ENCODE data around the gene GALK2. TPM values are rescaled to one million over a fixed set of nuclear protein-coding genes. Genes with fewer than 3 reads are reported as not detected.
"Not testable (repeated sequence)": the region's sequence is repeated elsewhere in the genome, so short reads cannot be mapped to it uniquely, and the experiment has no call there.

The GALK2 gene
- total RNA-seq, 1 donor from 2014 or later, result 27.9 TPM

DNA sequence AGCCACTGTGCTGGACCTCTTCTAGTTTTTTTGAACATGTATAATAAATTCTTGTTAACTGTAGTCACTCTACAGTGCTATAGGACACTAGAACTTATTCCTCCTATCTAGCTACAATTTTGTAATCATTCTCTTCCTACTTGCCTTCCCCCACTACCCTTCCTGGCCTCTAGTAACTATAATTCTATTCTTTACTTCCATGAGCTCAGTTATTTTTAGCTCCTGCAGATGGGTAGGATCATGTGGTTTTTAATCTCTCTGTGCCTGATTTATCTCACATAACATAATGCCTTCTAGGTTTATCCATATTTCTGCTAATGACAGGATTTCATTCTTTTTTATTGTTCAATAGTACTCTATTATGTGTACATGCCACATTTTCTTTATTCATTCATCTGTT is 139.8 kb downstream of the GALK2 start:
- intact Hi-C loops (cut with DNase I), result no loop called here
- no peak for DNase-seq (ENCODE audit: low spot score)

GRCh38 chr15:49313650-49314049 is 143.6 kb downstream of the GALK2 start:
- DNase-seq (ENCODE audit: low spot score), result no peak
- intact Hi-C loops (cut with DNase I), result no loop called here

DNA sequence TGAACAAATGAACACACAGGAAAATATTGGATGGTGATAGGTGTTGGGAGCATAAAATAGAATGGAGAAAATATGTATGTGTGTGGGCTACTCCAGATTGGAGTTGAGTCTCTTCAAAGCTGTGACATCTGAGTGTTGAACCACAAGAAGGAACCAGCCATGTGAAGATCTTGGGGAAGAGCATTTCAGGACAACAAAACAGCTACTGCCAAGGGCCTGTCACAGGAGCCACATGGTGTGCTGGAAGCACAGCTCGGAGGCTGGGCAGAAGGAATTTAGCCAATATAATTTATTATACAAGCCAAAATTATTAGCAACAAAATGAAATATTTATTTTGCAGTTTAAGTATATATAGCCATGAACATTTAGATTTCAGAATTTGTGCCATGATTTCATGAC is 144.7 kb downstream of the GALK2 start:
- DNase-seq (ENCODE audit: low spot score), result no peak
- intact Hi-C loops (cut with DNase I), result no loop called here

GRCh38 chr15:49315391-49315823 is 145.4 kb downstream of the GALK2 start:
- intact Hi-C loops (cut with DNase I), result no loop called here
- no peak for DNase-seq (ENCODE audit: low spot score)

- no peak for DNase-seq (ENCODE audit: low spot score)
- intact Hi-C loops (cut with DNase I), result no loop called here
These were observed 150.3 kb downstream of the GALK2 start for GRCh38 chr15:49320351-49320750.

DNA sequence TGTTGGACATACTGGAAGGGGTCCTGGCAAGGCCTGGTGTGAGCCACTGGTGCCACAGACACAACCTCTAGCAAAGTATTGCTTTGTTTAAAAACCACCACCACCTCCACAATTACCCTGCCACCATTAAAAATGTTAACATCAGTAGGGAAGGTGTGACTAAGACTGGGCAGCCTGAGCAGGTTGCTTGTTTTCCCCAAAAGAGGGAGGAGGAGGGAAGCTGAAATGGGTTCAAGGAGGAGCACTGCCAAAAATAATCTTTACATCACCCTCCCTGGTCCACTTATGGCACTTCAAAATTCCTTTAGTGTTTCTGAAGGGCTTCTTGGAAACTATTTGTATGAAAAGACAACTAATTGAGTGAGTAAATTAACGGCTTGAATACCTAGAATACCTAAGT is 153.2 kb downstream of the GALK2 start:
- DNase-seq (ENCODE audit: low spot score), result no peak
- intact Hi-C loops (cut with DNase I), result no loop called here

DNA sequence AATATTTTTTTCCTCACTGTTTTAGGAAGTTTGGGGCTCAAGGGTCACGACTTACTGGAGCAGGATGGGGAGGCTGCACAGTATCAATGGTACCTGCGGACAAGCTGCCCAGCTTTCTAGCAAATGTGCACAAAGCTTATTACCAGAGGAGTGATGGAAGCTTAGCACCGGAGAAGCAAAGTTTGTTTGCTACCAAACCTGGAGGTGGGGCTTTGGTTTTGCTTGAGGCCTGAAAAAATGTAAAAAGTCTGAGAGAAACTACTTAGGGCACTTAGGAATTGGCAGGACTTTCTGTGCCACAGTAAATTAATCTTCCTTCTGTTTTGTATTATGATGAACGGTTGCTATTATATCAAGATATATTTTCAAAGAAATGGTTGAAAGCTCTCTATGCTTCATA is 157.9 kb downstream of the GALK2 start:
- intact Hi-C loops (cut with DNase I), result no loop called here
- no peak for DNase-seq (ENCODE audit: low spot score)

GRCh38 chr15:49328941-49329340 is 158.9 kb downstream of the GALK2 start:
- intact Hi-C loops (cut with DNase I), result no loop called here
- DNase-seq (ENCODE audit: low spot score), result no peak

- intact Hi-C loops (cut with DNase I), result no loop called here
- no peak for DNase-seq (ENCODE audit: low spot score)
These were observed 160.1 kb downstream of the GALK2 start for GRCh38 chr15:49330166-49330565.

DNA sequence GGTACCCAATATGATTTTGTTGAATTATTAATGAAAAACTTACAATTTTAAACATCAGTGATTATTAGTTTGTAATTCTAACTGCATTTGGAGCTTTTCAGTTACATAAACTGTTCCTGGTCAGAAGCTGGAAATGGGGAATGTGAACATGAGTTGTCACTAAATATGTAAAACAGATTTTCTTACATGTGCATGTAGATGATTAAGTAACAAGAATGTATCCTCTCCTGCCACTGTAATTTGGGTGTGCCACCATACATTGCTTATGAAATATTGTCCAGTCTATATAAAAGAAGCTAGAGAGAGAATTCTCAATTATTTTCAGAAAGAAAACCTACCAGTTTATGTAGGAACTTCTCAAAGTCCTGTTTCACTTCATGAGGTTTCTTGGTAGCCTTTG is 161.4 kb downstream of the GALK2 start:
- intact Hi-C loops (cut with DNase I), result no loop called here
- DNase-seq (ENCODE audit: low spot score), result no peak

GRCh38 chr15:49331951-49332350 is 161.9 kb downstream of the GALK2 start:
- no peak for DNase-seq (ENCODE audit: low spot score)
- intact Hi-C loops (cut with DNase I), result no loop called here

DNA sequence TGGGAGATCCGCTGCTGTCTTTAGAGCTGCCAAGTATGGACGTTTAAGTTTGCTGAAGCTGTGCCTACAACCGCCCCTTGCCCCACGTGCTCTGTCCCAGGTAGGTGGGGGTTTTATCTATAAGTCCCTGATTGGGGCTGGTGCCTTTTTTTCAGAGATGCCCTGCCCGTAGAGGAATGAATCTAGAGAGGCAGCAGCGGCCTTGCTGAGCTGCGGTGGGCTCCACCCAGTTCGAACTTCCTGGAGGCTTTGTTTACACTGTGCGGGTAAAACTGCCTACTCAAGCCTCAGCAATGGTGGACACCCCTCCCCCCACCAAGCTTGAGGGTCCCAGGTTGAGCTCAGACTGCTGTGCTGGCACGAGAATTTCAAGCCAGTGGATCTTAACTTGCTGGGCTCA is 169.6 kb downstream of the GALK2 start:
- intact Hi-C loops (cut with DNase I), result no loop called here

DNA sequence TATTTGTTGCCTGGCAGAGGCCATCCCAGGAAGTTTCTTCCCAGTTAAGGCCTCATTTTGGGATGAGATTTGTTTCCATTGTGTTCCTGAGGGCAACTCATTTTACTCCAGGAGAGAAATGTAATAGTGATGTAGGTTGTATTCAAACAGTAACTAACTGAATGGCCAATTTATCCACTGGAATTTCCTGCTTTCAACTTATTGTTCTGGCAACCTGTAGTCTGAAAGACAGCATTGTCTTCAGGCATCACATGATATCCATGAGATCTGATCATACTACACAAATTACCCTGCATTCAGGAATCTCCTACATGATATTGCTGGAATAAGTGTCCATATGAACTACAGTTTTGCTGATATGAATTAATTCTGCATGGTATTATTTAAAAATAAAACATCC is 173.5 kb downstream of the GALK2 start:
- DNase-seq (ENCODE audit: low spot score), result no peak
- intact Hi-C loops (cut with DNase I), result no loop called here

More for the DNA sequence above, 169.6 kb downstream of the GALK2 start:
- no peak for DNase-seq (ENCODE audit: low spot score)

DNA sequence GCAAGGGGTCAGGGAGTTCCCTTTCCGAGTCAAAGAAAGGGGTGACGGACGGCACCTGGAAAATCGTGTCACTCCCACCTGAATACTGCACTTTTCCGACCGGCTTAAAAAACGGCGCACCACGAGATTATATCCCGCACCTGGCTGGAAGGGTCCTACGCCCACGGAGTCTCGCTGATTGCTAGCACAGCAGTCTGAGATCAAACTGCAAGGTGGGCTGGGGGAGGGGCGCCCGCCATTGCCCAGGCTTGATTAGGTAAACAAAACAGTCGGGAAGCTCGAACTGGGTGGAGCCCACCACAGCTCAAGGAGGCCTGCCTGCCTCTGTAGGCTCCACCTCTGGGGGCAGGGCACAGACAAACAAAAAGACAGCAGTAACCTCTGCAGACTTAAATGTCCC is 184.4 kb downstream of the GALK2 start:
- intact Hi-C loops (cut with DNase I); DNase-seq (ENCODE audit: low spot score): not testable (repeated sequence)

DNA sequence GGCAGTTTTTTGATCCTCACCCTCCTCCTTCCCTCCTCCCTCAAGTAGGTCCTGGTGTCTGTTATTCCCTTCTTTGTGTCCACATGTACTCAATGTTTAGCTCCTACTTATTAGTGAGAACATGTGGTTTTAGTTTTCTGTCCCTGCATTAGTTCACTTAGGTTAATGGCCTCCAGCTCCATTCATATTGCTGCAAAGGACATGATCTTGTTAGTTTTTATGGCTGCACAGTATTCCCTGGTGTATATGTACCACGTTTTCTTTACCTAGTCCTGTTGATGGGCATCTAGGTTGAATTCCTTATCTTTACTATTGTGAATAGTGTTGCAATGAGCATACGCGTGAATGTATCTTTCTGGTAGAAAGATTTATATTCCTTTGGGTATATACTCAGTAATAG is 191.3 kb downstream of the GALK2 start:
- intact Hi-C loops (cut with DNase I), result loop anchor here (10.0 kb wide), 1 partner anchor 53 kb away; no protein-coding TSS in a partner anchor
- no peak for DNase-seq (ENCODE audit: low spot score)

GRCh38 chr15:49366496-49366895 is 196.4 kb downstream of the GALK2 start:
- no peak for DNase-seq (ENCODE audit: low spot score)
- intact Hi-C loops (cut with DNase I), result loop anchor here (10.0 kb wide), 1 partner anchor 48 kb away; no protein-coding TSS in a partner anchor

DNA sequence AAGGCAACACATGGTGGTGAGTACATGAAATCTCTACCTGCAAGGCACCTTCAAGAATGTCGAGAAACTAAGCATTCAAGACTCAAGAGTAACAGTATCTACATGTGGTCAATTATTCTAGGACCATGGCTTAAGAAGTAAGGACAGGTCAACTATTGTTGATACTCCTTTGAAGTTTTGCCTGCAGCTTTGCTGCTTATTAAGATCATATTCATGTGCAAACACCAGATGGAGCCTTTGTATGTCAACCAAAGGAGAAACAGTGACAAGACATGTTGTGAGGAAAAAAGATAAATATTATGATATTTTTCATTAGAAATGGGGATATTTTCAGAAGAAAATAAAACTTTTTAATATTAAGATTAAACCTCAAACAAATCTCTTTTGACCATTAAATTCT is 200.7 kb downstream of the GALK2 start:
- intact Hi-C loops (cut with DNase I), result no loop called here
- DNase-seq (ENCODE audit: low spot score), result no peak

DNA sequence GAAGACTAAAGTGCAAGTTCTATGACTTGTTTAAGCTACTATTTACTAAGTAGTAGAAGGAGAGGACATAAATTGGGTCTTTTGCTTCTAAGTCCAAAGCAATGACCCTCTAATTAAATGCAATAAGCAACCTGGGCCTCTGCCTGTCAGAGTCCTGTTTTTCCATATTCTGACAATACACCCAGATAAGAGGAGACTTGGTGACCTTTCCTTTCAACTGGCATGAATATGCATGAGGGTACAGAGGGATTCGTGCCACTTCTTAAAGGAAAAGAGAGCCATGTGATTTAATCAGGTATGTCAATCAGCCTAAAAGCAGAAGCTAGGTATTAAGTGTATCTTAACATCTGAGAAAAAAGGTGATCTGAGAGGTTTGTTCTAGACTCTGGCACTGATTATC is 202.3 kb downstream of the GALK2 start:
- intact Hi-C loops (cut with DNase I), result no loop called here
- DNase-seq (ENCODE audit: low spot score), result no peak

DNA sequence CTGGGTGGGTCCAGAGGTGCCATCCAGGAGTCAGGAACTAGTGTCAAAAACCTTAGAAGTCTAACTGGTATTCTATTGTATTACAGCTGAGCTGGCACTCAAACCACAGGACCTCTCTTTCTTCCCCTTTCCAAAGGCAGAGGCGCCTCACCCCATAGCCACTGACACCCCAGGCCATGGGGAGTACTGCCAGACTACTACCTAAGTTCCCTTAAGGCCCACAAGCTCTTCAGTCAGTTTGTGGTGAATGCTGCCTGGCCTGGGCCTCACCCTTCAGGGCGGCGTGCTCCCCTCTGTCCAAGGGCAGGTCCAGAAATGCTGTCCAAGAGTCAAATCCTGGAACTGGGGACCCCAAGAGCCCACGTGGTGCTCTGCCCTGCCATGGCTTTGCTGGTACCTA is 209.9 kb downstream of the GALK2 start:
- DNase-seq (ENCODE audit: low spot score), result no peak
- intact Hi-C loops (cut with DNase I), result no loop called here

DNA sequence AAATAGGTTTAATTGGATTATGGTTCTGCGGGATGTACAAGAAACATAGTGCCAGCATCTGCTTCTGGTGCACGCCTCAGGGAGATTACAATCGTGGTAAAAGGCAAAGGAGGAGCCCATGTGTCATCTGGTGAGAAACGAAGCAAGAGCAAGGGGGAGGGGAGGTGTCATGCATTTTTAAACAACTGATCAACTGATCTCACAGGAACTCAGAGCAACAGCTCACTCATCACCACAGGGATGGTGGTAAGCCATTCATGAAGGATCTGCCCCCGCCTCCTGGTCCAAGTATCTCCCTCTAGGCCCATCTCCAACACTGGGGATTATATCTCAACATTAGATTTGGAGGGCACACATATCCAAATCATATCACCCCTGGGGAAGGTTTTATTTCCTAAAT is 210.9 kb downstream of the GALK2 start:
- intact Hi-C loops (cut with DNase I), result no loop called here
- DNase-seq (ENCODE audit: low spot score), result no peak
